ENCODE results near the gene CAPRIN1.

CAPRIN1 gene

DNA sequence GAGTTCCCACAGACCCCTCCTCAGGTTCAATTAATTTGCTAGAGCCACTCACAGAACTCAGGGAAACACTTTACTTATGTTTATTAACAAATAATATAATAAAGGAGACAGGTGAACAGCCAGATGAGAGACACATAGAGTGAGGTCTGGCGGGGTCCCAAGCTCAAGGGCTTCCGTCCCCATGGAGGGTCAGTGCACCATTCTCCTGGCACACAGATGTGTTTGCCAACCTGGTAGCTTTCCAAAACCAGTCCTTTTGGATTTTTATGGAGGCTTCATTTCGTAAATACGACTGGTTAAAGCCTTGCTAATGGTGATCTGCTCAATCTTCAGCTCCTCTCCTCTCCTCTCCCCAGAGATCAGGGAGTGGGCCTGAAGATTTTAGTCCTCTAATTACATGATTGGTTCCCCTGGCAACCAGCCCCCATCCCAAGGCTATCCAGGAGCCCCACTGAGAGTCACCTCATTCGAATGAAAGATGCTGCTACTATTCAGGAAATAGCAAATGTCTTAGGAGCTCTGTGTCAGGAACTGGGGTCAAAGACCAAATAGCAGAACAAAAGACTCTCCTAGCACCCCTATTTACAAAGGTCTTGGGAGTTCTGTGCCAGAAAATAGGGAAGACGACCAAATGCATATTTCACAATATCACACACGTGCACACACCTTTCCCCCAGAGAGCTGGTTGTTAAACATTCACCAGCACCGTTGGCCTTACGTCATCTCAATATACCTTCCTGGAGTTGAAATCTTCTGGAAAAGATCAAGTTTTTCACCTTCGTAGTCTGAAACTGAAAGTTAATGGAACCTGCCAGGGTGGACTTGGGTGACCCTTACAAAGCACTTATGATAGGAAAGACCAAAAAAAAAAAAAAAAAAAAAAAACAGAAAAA, 23.8 kb upstream of the CAPRIN1 start:
- TF ChIP-seq, protein P1, sequence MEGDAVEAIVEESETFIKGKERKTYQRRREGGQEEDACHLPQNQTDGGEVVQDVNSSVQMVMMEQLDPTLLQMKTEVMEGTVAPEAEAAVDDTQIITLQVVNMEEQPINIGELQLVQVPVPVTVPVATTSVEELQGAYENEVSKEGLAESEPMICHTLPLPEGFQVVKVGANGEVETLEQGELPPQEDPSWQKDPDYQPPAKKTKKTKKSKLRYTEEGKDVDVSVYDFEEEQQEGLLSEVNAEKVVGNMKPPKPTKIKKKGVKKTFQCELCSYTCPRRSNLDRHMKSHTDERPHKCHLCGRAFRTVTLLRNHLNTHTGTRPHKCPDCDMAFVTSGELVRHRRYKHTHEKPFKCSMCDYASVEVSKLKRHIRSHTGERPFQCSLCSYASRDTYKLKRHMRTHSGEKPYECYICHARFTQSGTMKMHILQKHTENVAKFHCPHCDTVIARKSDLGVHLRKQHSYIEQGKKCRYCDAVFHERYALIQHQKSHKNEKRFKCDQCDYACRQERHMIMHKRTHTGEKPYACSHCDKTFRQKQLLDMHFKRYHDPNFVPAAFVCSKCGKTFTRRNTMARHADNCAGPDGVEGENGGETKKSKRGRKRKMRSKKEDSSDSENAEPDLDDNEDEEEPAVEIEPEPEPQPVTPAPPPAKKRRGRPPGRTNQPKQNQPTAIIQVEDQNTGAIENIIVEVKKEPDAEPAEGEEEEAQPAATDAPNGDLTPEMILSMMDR (conservative IDR thresholded peaks at IDR 0.05; ENCODE audit: low read depth, low read length) = no peak
- H3K36me3 ChIP-seq (ENCODE audit: insufficient read depth) = no peaks in the 10 kb centered on the region
- no peak overlapping the region for H3K4me3 ChIP-seq (IDR thresholded peaks at IDR 0.05; ENCODE audit: insufficient read depth, low read depth, low read length)
- H3K4me2 ChIP-seq = no peak overlapping the region
- no peaks in the 10 kb centered on the region for H3K79me2 ChIP-seq (ENCODE audit: insufficient read depth, low read depth)
- no peak overlapping the region for H3K9ac ChIP-seq
- no peak overlapping the region for H3K27ac ChIP-seq
- H2AFZ ChIP-seq (ENCODE audit: low read depth) = no peak overlapping the region
- no peaks in the 10 kb centered on the region for H4K20me1 ChIP-seq (ENCODE audit: insufficient read depth)
- no peaks in the 10 kb centered on the region for H3K4me1 ChIP-seq (ENCODE audit: low read depth, poor library complexity, severe bottlenecking)
- H3K27me3 ChIP-seq (ENCODE audit: insufficient read depth, low read depth) = no peaks in the 10 kb centered on the region

GRCh38 chr11:34028425-34028824, 23.1 kb upstream of the CAPRIN1 start:
- TF ChIP-seq, protein P1 (conservative IDR thresholded peaks at IDR 0.05; ENCODE audit: low read depth, low read length) = no peak
- Histone ChIP-seq H3K4me2 (no peak overlapping the region), H3K27me3 (ENCODE audit: insufficient read depth, low read depth) (no peaks in the 10 kb centered on the region), H2AFZ (ENCODE audit: low read depth) (no peak overlapping the region), H3K27ac (no peak overlapping the region), H3K36me3 (ENCODE audit: insufficient read depth) (no peaks in the 10 kb centered on the region), H3K4me1 (ENCODE audit: low read depth, poor library complexity, severe bottlenecking) (no peaks in the 10 kb centered on the region), H3K79me2 (ENCODE audit: insufficient read depth, low read depth) (no peaks in the 10 kb centered on the region), H3K9ac (no peak overlapping the region), H4K20me1 (ENCODE audit: insufficient read depth) (no peaks in the 10 kb centered on the region), H3K4me3 (IDR thresholded peaks at IDR 0.05; ENCODE audit: insufficient read depth, low read depth, low read length) (no peak overlapping the region)

GRCh38 chr11:34029176-34029575, 22.4 kb upstream of the CAPRIN1 start:
- TF ChIP-seq, protein P1 (conservative IDR thresholded peaks at IDR 0.05; ENCODE audit: low read depth, low read length) = no peak
- Histone ChIP-seq H2AFZ (ENCODE audit: low read depth) (no peak overlapping the region), H3K4me2 (no peak overlapping the region)

DNA sequence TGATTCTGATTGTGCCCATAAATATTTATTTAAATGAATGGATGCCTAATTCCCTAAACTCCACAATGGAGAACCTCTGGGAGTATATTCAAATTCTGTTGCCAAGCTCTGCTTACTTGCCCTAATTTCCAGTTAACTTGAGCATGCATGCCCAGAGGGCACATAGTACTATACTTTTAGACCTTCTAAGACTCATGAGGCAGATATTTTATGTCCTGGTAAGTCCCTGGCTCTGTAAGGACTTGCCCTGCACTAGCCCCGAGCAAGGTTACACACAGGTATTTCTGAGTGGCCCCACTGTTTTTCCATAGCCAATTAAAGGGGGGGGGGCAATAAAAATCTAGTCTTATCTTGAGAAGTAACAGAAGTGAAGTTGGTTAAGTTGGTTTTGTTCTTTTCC, 21.1 kb upstream of the CAPRIN1 start:
- TF ChIP-seq, protein P1 (conservative IDR thresholded peaks at IDR 0.05; ENCODE audit: low read depth, low read length) = no peak
- H3K27ac ChIP-seq = no peak overlapping the region

More at GRCh38 chr11:34029176-34029575, 22.4 kb upstream of the CAPRIN1 start:
- Histone ChIP-seq H3K79me2 (ENCODE audit: insufficient read depth, low read depth) (no peaks in the 10 kb centered on the region), H3K27me3 (ENCODE audit: insufficient read depth, low read depth) (no peaks in the 10 kb centered on the region), H3K9ac (no peak overlapping the region), H3K36me3 (ENCODE audit: insufficient read depth) (no peaks in the 10 kb centered on the region), H3K4me3 (IDR thresholded peaks at IDR 0.05; ENCODE audit: insufficient read depth, low read depth, low read length) (no peak overlapping the region), H4K20me1 (ENCODE audit: insufficient read depth) (no peaks in the 10 kb centered on the region), H3K27ac (no peak overlapping the region), H3K4me1 (ENCODE audit: low read depth, poor library complexity, severe bottlenecking) (no peaks in the 10 kb centered on the region)

More for the DNA sequence above, 21.1 kb upstream of the CAPRIN1 start:
- H3K4me2 ChIP-seq = no peak overlapping the region
- no peaks in the 10 kb centered on the region for H3K27me3 ChIP-seq (ENCODE audit: insufficient read depth, low read depth)
- no peaks in the 10 kb centered on the region for H4K20me1 ChIP-seq (ENCODE audit: insufficient read depth)
- no peak overlapping the region for H3K9ac ChIP-seq
- H3K4me3 ChIP-seq (IDR thresholded peaks at IDR 0.05; ENCODE audit: insufficient read depth, low read depth, low read length) = no peak overlapping the region
- H3K36me3 ChIP-seq (ENCODE audit: insufficient read depth) = no peaks in the 10 kb centered on the region
- H2AFZ ChIP-seq (ENCODE audit: low read depth) = no peak overlapping the region
- no peaks in the 10 kb centered on the region for H3K79me2 ChIP-seq (ENCODE audit: insufficient read depth, low read depth)
- H3K4me1 ChIP-seq (ENCODE audit: low read depth, poor library complexity, severe bottlenecking) = no peaks in the 10 kb centered on the region

All from KMS-11 (cell line).